HepG2 (cell line): ENCODE results near the gene KITLG. TPM values are rescaled to one million over a fixed set of nuclear protein-coding genes. Genes with fewer than 3 reads are reported as not detected.

Experiments used
- ATAC-seq: fragments of 200-7000 bp; cut with Tn5 transposase; 3 replicates; pipeline ENCODE4 v1.9.1; 2020; ENCODE audit warnings: mild to moderate bottlenecking, moderate library complexity
- BruUV-seq: library from RNA; stranded (reverse); fragments of 400-500 nt; replicated peaks from 2 replicates; lab custom pipeline; 2021; lab: Mats Ljungman, UMichigan
- CTCF ChIA-PET: fragments of 300-600 bp; formaldehyde crosslinking; extraction: SDS; loops from one replicate; lab custom pipeline; 2021; ENCODE audit warnings: low total read pairs, inconsistent platforms, low intra/inter-chr PET ratio; lab: Yijun Ruan, JAX
- POLR2A ChIA-PET: fragments of 350-600 bp; sonication (Branson Sonifier 250); formaldehyde crosslinking; loops from one replicate; lab custom pipeline; 2020; ENCODE audit warnings: antibody characterized with exemption, inconsistent platforms; lab: Yijun Ruan, JAX
- DNase-seq: peaks from one replicate; pipeline ENCODE4 v3.0.0-alpha.2; 2015; ENCODE audit warnings: low spot score
- FAIRE-seq: peaks from 3 replicates; lab custom pipeline; 2011; peaks lifted over from hg19 to GRCh38; lab: Jason Lieb, UNC
- H2AFZ ChIP-seq: one replicate; pipeline ENCODE4 v1.6.1; 2011; ENCODE audit warnings: low read length, inconsistent platforms
- H3K27ac ChIP-seq: fragments of 300-600 bp; 3 replicates; pipeline ENCODE4 v1.8.0; 2011; ENCODE audit warnings: mixed run types, mild to moderate bottlenecking, mixed read lengths, low read length, inconsistent platforms; ENCODE audit not compliant: insufficient read depth; ENCODE audit errors: extremely low read length
- H3K27me3 ChIP-seq, 2 experiments: fragments of 200-600 bp in 1 of 2; 2 replicates in 1 of 2; 3 replicates in 1 of 2; pipeline versions ENCODE4 v1.6.0 to v1.8.0; 2011; ENCODE audit warnings: low read length in 2 of 2, mild to moderate bottlenecking in 2 of 2, moderate library complexity in 2 of 2, inconsistent platforms in 1 of 2; ENCODE audit not compliant: insufficient read depth in 2 of 2, control insufficient read depth in 1 of 2
- H3K36me3 ChIP-seq, 2 experiments: fragments of 200-600 bp in 1 of 2; replicated peaks in 1 of 2; 2 replicates in 1 of 2; 3 replicates in 1 of 2; pipeline versions ENCODE4 v1.5.1 to v1.8.0; 2011; ENCODE audit warnings: low read length in 2 of 2, inconsistent platforms in 1 of 2; ENCODE audit not compliant: insufficient read depth in 2 of 2, control insufficient read depth in 1 of 2
- H3K4me1 ChIP-seq: 2 replicates; pipeline ENCODE4 v1.5.1; 2012; ENCODE audit warnings: low read length, inconsistent platforms; ENCODE audit not compliant: insufficient read depth
- H3K4me2 ChIP-seq: 2 replicates; pipeline ENCODE4 v1.6.0; 2011; ENCODE audit warnings: low read depth, low read length, inconsistent platforms
- H3K4me3 ChIP-seq, 3 experiments: fragments of 200-600 bp in 1 of 3; sonication (generic), shearing (Covaris generic) in 1 of 3; replicated peaks in 1 of 3; 2 replicates each; pipeline ENCODE4 v1.5.1; 2011 to 2016; ENCODE audit warnings: low read length in 3 of 3, inconsistent platforms in 2 of 3, low read depth in 2 of 3, mild to moderate bottlenecking in 2 of 3, control low read depth in 1 of 3, mixed read lengths in 1 of 3; ENCODE audit not compliant: insufficient read depth in 1 of 3
- H3K79me2 ChIP-seq: one replicate; pipeline ENCODE4 v1.6.1; 2011; ENCODE audit warnings: low read length, inconsistent platforms; ENCODE audit not compliant: insufficient read depth
- H3K9ac ChIP-seq: 2 replicates; pipeline ENCODE4 v1.6.0; 2011; ENCODE audit warnings: mild to moderate bottlenecking, low read depth, low read length, inconsistent platforms; ENCODE audit not compliant: insufficient read depth
- H3K9me3 ChIP-seq: 2 replicates; pipeline ENCODE4 v1.5.1; 2012; ENCODE audit warnings: mild to moderate bottlenecking, low read length
- H4K20me1 ChIP-seq: 2 replicates; pipeline ENCODE4 v1.6.0; 2011; ENCODE audit warnings: inconsistent platforms, mild to moderate bottlenecking, low read length, moderate library complexity; ENCODE audit not compliant: insufficient read depth
- AGO2 ChIP-seq: fragments of 200-400 bp; formaldehyde crosslinking; optimal IDR thresholded peaks from 2 replicates; pipeline ENCODE3; 2017; ENCODE audit warnings: mild to moderate bottlenecking, low read depth, low read length, moderate library complexity
- ATF7 ChIP-seq, 2 experiments: fragments of 450-650 bp in 1 of 2; sonication (generic) in 1 of 2; formaldehyde crosslinking in 1 of 2; IDR thresholded peaks; 2 replicates each; pipeline versions ENCODE4 v1.4.0 to v1.6.1; 2016 to 2020; ENCODE audit warnings: antibody characterized with exemption in 1 of 2, mild to moderate bottlenecking in 1 of 2, missing genetic modification reagents in 1 of 2
- ETV6 ChIP-seq: sonication (generic); formaldehyde crosslinking; conservative IDR thresholded peaks from 2 replicates; pipeline ENCODE4 v1.4.0; 2020; ENCODE audit warnings: missing genetic modification reagents
- ZNF230 ChIP-seq: sonication (generic); formaldehyde crosslinking; IDR thresholded peaks from 2 replicates; pipeline ENCODE4 v1.4.0; 2020; ENCODE audit warnings: mild to moderate bottlenecking, missing genetic modification reagents
- ZNF235 ChIP-seq: sonication (generic); formaldehyde crosslinking; IDR thresholded peaks from 2 replicates; pipeline ENCODE4 v1.8.1; 2023; ENCODE audit warnings: mild to moderate bottlenecking, missing genetic modification reagents, borderline replicate concordance
- ZNF460 ChIP-seq: sonication (generic); formaldehyde crosslinking; IDR thresholded peaks from 2 replicates; pipeline ENCODE4 v1.5.1; 2020; ENCODE audit warnings: missing genetic modification reagents, mild to moderate bottlenecking, borderline replicate concordance
- WGBS: methylation state at CpG from one replicate; pipeline ENCODE4 v1.1.6; 2017; ENCODE audit warnings: low lambda C conversion rate; 5-methylcytosine and 5-hydroxymethylcytosine counted together
- in situ Hi-C: cut with HindIII; loops from 2 replicates; pipeline ENCODE4 v1.10.0; 2017; ENCODE audit warnings: low pct_unique_long_range_greater_than_20kb; ENCODE audit not compliant: extremely low pct_ligation_motif_present
- intact Hi-C: fragments of 100-400 bp; cut with micrococcal nuclease; formaldehyde crosslinking; loops from one replicate; pipeline ENCODE4 v1.10.0; 2022; ENCODE audit not compliant: unreplicated experiment
- polyA plus RNA-seq, 8 experiments: library from polyadenylated mRNA; depleted of rRNA in 3 of 8; stranded (reverse) in 7 of 8; unstranded in 1 of 8; fragments of >200 nt; fragmentation: Illumina TruSeq in 4 of 8; extraction: Trizol in 4 of 8; gene quantifications; 2 replicates each; pipeline versions ENCODE4 v1.2.1 to v1.2.3, GENCODE V29; 2011 to 2016; ENCODE audit warnings: low read depth in 4 of 8, missing spikeins in 1 of 8, mixed read lengths in 1 of 8; ENCODE audit not compliant: insufficient read depth in 1 of 8
- total RNA-seq, 5 experiments: library from RNA; depleted of rRNA; stranded (reverse); fragments of >200 nt; fragmentation: Illumina TruSeq; extraction: Trizol; gene quantifications; 2 replicates each; pipeline ENCODE4 v1.2.3, GENCODE V29; 2016; ENCODE audit warnings: low read depth in 1 of 5
- TF ChIP-seq, protein P1 (sequence below): sonication (generic); formaldehyde crosslinking; IDR thresholded peaks from 2 replicates; pipeline ENCODE4 v1.4.0; 2020; ENCODE audit warnings: missing genetic modification reagents, borderline replicate concordance

Gene KITLG
- total and polyA plus RNA-seq, 2 of the 13 experiments (the other 11 are each of a cell fraction or from before 2014, with no cell fraction given), result 0.66 to 4.3 TPM

DNA sequence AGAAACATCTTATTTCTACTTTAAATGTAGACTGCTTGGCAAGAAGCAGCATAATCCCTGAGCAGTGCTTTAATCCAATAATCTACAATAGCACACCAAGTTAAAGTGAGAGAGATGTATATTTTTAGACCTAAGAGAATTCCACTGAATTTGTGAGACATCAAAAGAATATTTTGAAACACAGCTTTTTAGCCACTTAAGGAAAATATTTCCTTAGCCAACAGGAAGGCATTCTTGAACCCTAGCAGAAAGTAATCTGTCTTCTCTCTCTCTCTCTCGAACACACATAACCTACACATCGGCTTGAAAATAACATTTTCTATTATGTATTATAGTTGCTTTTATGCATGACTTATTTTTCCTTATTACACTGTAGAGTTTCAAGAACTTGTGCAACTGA, 34.0 kb downstream of the KITLG start:
- intact Hi-C loops (no loop called here), in situ Hi-C loops (no loop called here)
- Histone ChIP-seq H3K4me2 (no peak overlapping the region), H3K9me3 (no peaks in the 10 kb centered on the region), H3K79me2 (no peaks in the 10 kb centered on the region), H3K36me3 (no peaks in the 10 kb centered on the region), H3K9ac (no peak overlapping the region), H3K4me3 (no peak overlapping the region), H3K27me3 (no peaks in the 10 kb centered on the region), H3K27ac (no peak overlapping the region), H2AFZ (no peak overlapping the region), H4K20me1 (no peaks in the 10 kb centered on the region), H3K4me1 (no peaks in the 10 kb centered on the region)
- FAIRE-seq, result no peak
- ChIA-PET CTCF (no interaction called here), POLR2A (no interaction called here)
- no peak for TF ChIP-seq ZNF460 (CRISPR knock-in tag)
- TF ChIP-seq ATF7 (IDR thresholded peaks at IDR 0.05), result no peak
- TF ChIP-seq ATF7 (CRISPR knock-in tag; IDR thresholded peaks at IDR 0.05), result no peak
- no peak for TF ChIP-seq AGO2
- no peak for TF ChIP-seq ZNF235 (CRISPR knock-in tag)
- TF ChIP-seq ZNF230 (CRISPR knock-in tag), result no peak
- TF ChIP-seq, protein P1, sequence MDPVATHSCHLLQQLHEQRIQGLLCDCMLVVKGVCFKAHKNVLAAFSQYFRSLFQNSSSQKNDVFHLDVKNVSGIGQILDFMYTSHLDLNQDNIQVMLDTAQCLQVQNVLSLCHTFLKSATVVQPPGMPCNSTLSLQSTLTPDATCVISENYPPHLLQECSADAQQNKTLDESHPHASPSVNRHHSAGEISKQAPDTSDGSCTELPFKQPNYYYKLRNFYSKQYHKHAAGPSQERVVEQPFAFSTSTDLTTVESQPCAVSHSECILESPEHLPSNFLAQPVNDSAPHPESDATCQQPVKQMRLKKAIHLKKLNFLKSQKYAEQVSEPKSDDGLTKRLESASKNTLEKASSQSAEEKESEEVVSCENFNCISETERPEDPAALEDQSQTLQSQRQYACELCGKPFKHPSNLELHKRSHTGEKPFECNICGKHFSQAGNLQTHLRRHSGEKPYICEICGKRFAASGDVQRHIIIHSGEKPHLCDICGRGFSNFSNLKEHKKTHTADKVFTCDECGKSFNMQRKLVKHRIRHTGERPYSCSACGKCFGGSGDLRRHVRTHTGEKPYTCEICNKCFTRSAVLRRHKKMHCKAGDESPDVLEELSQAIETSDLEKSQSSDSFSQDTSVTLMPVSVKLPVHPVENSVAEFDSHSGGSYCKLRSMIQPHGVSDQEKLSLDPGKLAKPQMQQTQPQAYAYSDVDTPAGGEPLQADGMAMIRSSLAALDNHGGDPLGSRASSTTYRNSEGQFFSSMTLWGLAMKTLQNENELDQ, result no peak
- no peak for TF ChIP-seq ETV6 (CRISPR knock-in tag)
- BruUV-seq, result no TSS peak
- ATAC-seq, result no peak
- no peak for DNase-seq
- 86% methylated on average over 2 of the region's 2 CpGs for WGBS
